CD4-positive, alpha-beta T cell treated with Interleukin-12 subunit alpha and Interleukin-12 subunit beta, for 1 hour (primary cell): ENCODE results near the gene USP20.
A peak's percentile ranks its signal among the peaks of the same experiment; 100 is the strongest.

Experiments used
- DNase-seq: peaks from one replicate; pipeline ENCODE4 v3.0.0-alpha.2; 2020

Gene USP20

DNA sequence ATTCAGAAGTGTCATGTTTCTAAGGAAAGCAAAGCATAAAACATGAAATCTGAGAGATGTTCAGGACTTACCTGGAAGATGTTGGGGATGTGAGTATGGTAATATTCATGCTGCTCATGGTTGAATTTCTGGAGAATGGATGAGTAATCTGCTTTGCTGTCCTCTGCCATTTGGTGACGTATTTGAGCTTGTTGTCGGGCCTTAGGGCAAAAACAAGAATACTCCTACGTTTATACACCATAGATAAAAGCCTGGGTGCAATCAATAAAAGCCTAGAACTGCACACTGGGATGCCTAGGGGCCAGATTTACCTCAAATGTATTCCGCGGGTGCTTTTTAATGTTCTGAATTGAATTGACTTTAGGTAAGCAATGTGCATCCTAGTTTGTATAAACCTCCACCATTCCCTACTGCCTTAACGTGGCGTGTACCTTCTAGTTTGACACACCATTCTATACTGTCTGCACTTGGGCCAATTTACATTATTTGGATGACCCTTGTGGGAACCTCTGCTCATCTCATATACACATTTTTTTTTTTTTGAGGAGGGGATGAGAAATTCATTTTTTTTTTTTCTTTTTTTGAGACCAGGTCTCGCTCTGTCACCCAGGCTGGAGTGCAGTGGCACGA, 94.4 kb downstream of the USP20 start:
- DNase-seq: no peak

DNA sequence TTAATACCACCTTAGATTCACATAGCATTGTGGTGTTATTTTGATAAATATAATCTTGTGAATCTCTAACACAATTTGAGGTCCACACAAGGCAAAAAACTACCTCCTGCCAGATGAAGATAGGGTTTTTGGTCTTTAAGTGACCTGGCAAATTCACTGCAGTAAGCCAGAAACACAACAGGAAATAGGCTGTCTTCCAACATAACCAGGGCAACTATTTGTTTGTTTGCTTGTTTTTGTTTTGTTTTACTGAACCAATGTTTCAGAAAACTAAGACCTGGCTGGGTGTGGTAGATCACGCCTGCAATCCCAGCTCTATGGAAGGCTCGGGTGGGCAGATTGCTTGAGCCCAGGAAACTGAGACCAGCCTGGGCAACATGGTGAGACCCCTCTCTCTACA, 95.5 kb downstream of the USP20 start:
- DNase-seq: peak; percentile 61
